ENCODE data around the gene DOP1B.
"Not testable (repeated sequence)": the region's sequence is repeated elsewhere in the genome, so short reads cannot be mapped to it uniquely, and the experiment has no call there.

Gene DOP1B

DNA sequence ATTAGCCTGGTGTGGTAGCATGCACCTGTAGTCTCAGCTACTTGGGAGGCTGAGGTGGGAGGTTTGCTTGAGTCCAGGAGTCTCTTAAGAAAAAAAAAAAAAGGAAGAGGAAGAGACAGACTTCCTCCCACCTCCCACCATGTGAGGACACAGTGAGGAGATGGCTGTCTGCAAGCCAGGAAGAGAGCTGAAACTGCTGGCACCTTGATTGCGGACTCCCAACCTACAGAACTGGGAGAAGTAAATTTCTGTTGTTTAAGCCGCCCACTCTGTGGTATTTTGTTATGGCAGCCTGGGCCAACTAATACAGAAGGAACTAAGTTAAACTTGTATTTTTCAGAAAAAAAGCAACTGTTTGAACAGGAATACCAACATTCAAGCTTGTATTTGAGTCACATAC lies 21.7 kb downstream of the DOP1B start:
- DNase-seq, result no peak

DNA sequence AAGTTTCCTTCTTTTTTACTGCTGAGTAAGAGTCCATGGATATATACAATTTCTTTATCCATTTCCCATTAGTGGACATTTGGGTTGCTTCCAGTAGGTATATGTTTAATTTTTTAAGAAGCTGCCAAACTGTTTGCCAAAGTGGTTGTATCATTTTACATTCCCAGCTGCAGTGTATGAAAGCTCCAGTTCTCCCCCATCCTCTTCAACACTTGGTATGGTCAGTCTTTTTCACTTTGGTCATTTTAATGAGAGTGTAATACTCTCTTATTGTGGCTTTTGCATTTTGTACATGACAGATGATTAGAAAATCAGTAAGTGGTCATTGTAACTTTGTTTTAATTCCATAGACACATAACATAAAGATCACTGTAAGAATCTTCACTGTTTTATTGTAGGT lies 22.5 kb downstream of the DOP1B start:
- no peak for DNase-seq

DNA sequence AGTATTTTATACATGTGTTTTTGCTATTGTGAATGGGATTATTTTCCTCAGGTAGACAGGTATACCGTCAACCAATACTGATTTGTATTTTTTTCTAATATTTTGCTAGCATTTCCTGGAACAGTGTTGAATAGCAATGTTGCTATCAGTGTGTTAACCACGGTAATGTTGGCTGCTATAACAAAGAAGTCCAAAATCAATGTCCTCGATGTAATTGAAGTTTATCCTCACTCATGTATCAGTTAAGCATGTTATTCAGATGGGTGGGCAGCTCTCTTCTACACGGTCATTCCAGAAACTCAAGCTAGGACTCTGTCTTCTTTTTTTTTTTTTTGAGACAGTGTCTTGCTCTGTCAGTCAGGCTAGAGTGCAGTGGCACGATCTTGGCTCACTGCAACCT lies 24.3 kb downstream of the DOP1B start:
- DNase-seq, result no peak

DNA sequence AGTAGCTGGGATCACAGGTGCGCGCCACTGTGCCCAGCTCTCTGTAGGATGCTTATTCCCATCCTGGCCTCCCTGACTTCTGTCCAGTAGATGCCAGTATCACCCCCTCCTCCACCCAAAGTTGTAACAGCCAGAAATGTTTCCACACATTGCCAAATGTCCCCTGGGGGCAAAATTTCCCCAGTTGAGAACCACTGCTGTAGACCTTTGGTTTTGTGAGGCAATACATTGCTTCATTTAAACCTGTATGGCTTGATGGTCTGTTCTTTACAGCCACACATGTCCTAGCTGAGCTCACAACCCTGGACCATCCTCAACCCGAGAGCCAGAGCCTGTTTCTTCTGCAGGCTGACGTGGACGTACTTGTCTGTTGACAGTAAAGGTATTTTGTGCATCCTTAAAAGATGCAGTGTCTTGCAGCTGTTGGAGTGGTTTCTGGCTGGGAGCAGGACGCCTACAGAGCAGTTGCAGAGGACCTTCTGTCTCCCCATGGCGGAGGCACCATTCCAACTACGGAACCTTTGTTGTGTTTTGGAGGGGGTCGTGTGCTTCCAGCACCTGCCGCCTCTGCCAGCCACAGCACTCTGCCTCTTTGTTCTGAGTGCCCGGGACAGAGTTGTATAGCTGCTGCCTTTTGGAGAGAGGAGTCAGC lies 26.6 kb downstream of the DOP1B start:
- DNase-seq, result no peak

DNA sequence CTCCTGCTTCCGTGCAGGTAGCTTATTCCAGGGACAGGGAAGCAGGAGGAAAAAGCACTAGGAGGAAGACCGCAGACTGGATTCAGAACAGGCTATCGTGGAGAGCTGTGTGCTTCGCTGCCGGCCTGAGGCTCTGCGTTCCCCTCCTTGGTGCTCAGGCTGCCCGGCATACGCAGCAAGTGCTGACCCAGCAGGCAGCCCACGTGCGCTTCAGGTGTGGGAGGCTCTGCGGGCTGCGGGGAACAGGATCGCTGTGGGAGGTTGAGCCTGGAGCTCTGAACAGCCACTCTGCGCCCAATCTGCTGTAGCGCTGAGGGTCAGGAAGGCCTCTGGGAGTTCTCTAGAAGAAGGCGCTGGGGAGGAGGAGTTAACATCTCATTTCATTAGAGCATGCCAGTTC lies 27.9 kb downstream of the DOP1B start:
- no peak for DNase-seq

DNA sequence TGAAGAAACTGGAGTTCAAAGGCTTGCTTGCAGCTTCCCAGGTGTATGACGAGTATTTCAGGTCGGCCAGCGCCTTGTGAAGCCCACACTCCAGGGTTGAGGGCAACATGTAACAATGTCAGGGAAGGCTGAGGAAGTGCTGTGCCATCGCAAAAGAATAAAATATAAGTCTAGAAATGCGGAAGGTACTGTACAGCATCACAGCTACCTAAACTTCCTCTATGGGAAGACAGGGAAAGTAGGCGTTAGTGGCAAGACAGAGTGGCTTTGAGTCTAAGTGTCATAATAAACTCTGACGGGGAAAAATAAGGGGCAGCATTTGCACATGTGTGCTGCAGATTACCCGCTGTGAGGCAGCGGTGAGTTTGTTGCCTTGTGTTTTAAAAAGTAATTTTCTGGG lies 28.9 kb downstream of the DOP1B start:
- no peak for DNase-seq

DNA sequence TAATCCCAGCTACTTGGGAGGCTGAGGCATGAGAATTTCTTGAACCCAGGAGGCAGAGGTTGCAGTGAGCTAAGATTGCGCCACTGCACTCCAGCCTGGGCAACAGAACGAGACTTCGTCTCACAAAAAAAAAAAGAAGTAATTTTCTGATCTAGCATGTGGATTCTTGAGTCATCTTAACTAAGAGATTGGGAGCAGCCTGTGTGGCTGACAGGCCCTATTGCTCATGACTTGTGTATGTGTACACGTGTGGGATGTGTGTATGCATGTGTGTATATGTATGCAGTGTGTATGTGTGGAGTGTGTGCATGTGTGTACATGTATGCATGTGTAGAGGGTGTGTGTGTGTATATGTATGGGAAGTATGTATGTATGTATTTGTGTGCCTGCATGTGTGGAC lies 29.5 kb downstream of the DOP1B start:
- DNase-seq, result no peak

DNA sequence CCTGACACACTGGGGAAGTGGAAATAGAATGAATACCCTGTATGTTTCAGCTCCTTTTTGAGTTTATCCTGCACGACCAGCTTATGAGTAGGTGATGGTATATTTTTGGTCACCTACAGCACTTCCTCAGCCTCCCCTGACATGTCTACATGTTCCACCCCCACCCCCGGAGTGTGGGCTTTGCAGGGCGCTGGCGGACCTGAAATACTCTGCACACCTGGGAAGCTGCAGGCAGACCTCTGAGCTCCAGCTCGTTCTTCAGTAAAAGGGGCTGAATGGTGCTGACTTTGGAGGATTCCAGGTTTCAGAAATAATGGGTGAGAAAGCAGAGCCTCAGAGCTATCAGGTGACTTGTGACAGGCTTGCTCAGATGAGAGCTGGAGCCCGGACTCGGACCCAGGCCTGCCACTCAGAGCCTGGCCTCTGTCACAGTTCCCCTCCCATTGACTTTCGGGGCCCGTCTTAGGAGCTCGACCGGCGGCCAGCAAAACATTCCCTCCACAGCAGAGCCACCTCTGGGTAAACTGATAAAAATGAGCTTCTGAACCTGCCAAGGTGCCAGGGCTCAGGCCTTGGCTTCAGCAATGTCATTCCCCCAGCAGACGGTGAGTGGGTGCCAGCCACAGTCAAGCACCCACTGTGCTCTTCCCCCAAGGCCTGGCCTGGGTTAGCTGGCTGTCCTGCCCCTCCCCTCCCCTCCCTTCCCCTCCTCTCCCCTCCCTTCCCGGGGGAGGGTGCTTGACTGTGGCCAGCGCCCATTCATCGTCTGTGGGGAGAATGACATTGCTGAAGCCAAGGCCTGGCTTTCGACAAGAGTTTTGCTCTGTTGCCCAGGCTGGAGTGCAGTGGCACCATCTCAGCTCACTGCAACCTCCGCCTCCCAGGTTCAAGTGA lies 30.1 kb downstream of the DOP1B start:
- DNase-seq, result no peak

DNA sequence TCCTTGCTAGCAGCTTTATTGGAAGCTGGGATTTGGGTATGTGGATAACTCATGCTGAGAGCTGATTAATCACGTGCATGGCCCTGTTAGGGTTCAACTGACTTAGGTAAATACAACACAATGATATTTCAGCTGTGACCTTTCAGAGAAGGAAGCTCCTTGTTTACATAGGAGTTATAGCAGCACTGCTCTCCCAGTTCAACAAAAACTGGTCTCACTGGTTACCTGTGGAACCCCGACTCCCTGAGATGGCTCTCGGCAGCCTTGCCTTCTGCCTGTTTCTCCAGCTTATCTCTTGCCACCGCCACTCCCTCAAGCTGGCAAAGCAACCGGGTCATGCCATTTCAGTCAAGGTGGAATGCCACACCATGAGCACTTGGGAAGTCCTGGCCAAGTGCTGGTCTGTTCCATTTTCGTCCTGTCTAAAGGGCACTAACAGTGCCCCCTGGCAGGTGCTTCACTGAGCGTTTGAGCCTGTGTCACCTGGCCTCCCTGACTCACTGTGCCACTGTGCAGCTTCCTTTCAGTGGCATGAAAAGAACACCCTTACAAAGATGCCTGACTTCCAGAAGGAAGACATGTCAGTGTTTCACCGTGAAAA lies 31.6 kb downstream of the DOP1B start:
- no peak for DNase-seq

DNA sequence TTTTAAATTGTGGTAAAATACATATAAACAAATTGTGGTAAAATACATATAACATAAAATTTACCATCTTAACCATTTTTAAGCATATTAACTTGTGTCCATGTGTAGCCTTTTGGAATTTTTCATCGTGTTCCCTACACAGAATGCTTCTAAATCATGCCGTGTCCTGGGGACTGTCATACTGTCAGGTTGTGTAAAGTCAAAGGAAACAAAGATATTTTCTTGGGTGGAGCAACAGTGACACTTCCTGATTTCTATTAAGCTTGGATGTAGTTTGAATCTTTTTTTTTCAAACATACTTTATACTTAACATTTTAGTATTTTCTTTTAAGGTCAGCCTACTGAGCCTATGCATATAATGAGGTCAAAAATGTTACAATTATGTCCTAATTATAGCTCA lies 32.3 kb downstream of the DOP1B start:
- no peak for DNase-seq

DNA sequence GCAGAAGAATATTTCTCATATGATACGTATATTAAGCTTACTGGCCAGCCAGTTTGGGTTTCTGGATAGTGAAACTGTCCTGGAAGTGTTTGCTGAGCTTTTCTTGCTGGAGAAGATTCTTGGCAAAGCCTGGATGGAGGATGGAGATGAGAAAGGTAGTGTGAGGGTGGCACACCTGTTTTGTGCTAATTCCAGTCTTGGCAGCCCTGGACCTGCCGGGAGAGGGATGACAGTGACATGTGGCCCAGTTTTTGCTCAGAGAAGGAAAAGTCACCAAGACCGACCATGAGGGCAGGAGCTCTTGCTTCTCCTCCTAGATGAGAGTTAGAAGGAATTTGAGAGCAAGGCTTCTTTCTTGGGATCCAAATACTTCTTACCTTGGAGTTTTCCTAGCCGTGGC lies 34.1 kb downstream of the DOP1B start:
- no peak for DNase-seq

DNA sequence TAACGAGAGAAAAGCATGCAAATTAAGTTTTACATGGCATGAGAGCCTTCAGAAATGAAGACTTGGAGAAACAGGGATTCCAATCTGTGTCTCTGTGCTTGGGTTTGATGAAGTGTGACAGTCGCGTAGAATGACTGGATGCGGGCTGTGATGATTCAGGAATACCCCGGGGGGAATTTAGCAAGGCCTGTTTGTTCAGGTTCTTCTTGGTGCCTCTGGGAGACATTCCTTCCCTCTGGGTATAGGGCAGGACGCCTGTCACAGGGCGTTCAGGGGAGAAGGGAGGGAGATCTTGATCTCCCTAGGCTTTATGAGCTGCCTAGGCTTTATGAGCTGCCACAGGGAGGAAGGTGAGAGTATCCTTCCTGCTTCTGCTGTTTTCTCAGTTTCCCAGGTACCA lies 36.6 kb downstream of the DOP1B start:
- no peak for DNase-seq

DNA sequence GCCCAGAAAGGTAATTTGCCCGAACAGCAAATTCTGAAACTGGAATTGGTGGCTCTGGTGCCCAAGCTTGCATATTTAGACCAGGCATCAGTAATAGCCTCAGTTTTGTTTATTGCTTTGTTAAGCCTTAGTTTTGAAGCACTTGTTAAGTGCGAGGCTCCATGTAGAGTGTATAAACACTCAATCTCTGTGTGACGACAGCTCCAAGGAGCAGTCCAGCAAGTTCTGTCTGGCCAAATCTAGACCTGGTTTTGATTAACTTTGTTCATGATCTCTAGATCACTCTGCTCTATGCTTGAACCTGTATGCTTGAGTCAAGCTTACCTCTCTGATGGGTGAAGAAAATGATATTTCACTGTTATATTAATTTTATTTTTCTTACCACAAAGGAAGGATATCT lies 37.4 kb downstream of the DOP1B start:
- no peak for DNase-seq

DNA sequence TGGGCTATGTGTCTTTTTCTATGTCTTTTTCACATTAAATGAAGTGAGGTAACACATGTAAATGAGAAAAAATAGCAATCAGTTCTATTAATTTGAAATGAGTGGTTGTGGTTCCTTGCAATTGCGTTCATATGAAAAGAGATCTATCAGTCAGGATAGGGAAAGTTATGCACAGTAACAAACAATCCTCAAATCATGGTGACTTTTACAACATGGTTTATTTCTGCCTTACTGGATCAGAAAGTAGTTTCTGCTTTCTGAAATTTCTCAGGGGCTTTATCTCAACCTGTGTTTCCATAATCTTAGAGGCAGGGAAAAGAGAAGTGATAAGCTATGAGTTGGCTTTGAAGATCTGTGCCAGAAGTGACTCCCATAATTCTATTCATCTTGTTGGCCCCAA lies 39.0 kb downstream of the DOP1B start:
- DNase-seq, result no peak

DNA sequence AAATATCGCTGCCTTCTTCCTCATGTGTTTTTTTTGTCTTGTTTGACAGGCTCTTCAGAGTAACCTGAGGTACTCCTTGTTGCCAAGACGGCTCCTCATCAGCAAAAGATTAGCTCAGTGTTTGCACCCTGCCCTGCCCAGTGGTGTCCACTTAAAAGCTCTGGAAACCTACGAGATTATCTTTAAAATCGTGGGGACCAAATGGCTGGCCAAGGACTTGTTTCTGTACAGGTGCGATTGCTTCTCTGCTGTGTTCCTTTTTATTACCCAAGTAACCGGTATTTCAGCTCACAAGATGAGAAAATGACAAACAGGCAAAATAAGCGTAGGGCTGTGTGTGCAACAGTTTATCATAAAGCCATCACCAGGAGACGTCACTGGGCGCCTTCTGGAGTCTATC lies 42.4 kb downstream of the DOP1B start:
- no peak for DNase-seq

DNA sequence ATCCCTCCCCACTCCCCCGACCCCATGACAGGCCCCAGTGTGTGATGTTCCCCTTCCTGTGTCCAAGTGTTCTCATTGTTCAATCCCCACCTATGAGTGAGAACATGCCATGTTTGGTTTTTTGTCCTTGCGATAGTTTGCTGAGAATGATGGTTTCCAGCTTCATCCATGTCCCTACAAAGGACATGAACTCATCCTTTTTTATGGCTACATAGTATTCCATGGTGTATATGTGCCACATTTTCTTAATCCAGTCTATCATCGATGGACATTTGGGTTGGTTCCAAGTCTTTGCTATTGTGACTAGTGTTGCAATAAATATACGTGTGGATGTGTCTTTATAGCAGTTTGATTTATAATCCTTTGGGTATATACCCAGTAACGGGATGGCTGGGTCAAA lies 43.0 kb downstream of the DOP1B start:
- not testable (repeated sequence) for DNase-seq

DNA sequence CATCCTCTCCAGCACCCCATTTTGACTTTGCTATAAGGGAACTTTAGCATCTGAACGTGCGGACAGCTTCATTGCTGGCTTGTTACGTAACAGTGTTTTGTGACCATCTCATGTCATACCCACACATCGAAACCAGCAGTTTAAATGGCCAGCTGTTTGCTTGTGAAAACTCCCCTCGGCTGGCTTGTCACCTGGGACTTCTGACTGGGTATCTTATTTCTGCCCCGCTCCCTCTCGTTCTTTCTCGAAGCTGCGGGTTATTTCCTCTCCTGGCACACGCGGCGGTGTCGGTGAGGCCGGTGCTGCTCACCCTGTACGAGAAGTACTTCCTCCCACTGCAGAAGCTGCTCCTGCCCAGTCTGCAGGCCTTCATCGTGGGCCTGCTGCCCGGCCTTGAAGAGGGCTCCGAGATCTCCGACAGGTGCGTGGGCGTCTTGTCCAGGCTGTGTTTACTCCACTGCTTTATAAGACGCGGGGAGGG lies 43.5 kb downstream of the DOP1B start:
- no peak for DNase-seq

DNA sequence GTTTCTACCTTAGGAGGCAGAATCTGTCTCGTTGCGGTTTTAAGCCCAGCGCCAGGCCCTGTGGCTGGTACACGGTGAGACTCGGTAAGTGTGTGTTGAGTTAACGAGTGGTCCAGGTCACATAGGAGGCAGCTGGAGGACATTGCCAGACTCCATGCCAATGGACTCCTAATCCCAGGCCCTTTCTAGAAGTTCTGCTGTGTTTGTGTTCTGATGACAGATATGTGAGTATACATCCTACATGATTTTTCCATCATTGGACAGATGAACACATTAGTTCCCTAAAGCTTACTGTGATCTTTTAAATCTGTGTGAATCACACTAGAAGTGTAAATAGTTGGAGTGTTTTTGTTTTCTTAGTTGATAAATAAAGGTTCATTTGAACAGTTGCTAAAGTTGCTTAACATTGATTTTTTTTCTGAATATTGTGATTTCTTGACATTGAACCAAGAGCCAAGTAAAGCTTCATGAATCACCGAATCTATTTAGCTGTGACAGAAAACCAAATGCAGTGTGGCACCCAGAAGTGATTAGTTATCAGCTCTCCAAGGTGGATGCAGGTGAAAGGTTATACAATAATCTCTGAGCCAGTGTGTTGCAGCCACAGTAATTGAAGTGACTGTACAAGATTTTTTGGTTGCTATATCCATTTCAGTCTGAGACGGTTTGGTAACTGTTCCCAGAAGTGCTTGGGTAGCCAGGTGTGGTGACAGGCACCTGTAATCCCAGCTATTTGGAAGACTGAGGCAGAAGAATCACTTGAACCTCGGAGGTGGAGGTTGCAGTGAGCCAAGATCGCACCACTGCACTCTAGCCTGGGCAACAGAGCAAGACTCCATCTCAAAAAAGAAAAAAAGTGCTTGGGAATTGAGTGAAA lies 46.3 kb downstream of the DOP1B start:
- no peak for DNase-seq

DNA sequence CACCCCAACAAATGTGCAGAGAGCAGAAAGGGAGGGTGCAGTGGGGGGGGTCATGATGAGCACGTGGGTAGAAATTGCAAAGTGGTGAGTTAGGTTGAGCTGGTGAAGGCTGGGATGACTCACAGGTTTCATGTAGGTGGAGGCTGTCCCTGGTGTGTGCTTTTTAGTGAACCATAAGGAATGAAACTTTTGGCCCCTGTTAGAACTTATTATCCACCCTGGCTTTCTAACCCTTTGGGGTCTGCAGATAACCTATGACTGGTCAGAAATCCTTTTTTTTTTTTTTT lies 46.9 kb downstream of the DOP1B start:
- DNase-seq, result no peak

DNA sequence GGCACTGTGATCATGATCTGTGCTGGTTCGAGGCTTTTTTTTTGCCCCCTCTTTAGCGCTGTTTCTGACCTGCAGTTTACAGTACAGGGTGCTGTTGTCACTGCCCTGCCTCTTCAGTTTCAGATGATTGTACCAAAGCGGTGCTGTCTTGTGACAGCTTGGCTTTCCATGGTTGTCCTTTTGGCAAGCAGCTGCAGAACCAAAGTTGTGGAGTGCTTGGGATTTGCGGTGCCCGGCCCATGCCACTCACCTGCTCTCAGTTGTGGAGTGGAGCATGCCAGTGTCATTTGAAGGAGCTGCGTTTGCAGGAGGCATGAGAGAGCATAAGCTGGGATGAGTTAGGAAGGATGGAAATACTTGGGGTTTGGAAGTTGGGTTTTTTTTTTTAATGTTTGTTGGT lies 48.4 kb downstream of the DOP1B start:
- no peak for DNase-seq

DNA sequence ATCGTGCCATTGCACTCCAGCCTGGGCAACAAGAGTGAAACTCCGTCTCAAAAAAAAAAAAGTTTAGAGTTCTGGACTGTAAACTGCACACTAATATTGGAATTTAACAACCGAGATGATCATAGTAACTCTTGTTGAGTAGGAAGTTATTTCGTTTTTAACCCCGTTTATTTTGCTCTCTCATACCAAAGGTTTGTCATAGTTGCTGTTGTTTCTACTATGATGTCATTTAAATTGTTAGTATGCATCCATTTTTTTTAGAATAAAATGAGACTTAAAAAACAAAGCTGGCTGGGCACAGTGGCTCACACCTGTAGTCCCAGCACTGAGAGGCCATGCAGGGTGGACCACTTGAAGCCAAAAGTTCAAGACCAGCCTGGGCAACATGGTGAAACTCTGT lies 49.3 kb downstream of the DOP1B start:
- DNase-seq, result no peak

Data from CD4-positive, alpha-beta T cell treated with Interleukin-15 for 1 hour (primary cell).